Embryonic facial prominence (tissue), 1 donor: ENCODE data around the gene GPN2.
"Not testable (repeated sequence)": the region's sequence is repeated elsewhere in the genome, so short reads cannot be mapped to it uniquely, and the experiment has no call there.

Experiments used
- DNase-seq: peaks from one replicate; pipeline ENCODE4 v3.0.0-alpha.2; 2016; ENCODE audit errors: extremely low spot score

GPN2 gene

DNA sequence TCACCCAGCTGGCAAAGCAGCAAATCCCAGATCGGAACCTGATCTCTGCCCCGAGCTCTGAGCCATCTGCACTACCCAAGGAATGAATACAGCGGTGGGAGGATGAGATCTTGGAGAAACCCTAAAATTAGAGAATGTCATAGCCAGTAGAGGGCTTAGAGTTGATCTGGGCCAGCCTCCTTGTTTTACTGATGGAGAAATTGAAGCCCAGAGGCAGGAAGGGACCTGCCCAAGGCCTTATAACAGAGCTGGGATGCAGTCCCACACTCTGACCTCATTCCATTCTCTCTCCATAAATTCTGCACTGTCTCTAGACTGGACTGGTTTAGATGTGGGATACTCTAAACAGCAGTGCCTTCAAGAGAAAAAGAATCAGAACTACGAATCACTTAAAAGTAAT lies 31.9 kb downstream of the GPN2 start:
- DNase-seq = no peak

- no peak for DNase-seq
These were observed 32.5 kb downstream of the GPN2 start for GRCh38 chr1:26857473-26858060.

DNA sequence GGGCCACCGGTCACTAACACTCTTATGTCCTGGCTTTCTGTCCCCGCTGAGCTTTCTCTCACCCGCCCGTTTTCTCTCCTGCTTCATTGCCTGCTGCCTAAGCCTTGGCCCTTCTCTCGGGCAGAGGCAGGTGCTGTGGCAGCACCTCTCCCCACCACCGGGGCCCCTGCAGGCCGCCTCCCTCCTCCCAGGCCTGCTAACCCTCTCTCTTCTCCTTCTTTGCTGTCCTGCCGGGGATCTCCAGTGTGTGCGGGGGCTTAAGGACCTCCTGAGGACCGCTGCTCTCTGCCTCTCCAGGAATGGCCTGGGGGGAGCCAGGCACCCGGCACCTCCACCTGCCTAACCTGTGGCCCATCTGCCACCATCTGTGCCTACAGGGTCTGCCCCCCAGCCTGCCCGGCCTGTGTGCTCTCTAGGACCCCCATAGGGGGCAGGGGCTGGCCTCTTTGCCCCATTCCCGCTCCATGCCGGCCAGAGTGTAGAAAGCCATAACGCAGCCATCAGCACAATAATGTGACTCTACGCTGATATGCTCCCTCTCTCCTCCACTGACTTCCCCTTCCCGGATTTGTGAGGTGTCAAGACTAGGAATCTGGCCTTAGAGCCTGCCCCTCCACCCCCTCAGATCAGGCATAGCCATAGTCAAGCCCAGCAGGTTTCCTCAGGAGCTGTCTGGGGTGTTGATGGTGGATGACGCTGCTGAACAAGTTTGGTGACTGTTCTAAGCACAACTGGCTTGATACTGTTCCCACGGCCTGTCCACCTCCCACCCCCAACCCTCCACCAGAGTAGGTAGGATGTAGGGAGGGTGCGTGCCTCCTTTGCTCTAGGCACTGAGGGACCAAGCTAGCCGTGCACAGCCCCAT lies 33.2 kb downstream of the GPN2 start:
- DNase-seq = no peak

DNA sequence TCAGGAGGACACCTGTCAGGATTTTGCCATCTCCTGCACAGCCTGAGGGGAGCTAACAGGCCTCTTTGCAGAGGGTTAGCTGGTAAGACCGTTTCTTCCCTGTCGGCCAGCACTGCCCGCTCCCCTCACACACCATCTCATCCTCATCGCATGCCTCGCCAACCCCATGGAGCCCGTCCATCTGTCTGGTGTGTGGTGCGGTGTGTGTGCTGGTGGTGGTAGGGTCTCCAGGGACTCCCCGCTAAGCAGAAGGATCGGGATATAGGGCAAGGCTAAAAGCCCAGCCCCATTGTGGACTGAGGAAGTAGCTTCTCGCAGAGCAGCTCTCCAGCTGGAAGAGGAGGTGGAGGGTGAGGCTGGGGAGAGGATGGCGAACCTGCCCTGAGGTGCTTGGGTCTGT lies 33.9 kb downstream of the GPN2 start:
- no peak for DNase-seq

- no peak for DNase-seq
These were observed 34.4 kb downstream of the GPN2 start for GRCh38 chr1:26855636-26856035.

- DNase-seq = no peak
These were observed 35.2 kb downstream of the GPN2 start for GRCh38 chr1:26854906-26855305.

- DNase-seq = no peak
These were observed 36.5 kb downstream of the GPN2 start for GRCh38 chr1:26853600-26853999.

- DNase-seq = no peak
These were observed 36.9 kb downstream of the GPN2 start for GRCh38 chr1:26853156-26853555.

DNA sequence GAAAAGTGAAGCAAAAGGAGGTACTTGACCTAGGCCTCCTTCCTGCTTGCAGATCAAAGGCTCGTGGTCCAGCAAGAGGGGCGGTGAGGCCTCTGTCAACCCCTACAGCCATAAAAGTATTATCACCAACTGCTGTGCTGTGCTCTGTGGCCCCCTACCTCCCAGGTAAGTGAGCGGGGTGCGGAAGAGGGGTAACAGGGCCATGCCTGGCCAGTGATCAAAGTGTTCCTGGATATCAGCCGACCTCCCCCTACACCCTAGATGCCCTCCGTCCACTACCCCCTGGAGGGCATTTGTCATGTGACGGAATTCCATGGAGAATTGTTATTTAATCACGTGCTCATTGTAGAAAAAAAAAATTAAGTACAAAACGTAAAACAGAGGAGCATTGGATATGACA lies 37.4 kb downstream of the GPN2 start:
- DNase-seq = no peak

DNA sequence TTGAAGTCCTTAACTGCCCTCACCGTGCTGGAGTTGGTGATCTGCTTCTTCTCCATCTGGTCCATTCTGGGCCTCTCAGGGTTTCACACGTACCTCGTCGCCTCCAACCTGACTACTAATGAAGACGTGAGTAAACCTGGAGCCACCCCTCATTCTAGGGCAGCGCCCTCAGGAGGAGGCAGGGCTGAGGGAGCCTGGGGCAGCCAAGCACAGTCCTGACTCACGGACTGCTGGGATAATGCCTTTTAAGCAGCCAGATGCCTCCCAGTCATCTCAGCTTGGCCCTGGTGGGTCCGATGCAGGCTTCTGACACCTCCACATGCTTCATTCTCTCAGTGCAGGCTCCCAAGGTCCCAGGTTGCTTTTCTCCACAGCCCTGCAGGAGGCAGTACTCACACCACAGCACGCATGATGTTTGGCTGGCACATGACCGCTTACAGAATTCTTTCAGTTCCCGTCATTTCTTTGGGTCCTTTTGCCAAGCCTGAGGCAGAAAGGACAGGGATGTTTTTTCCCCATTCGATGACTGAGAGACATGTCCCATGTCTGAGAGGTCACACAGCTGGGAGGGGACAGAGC lies 38.9 kb downstream of the GPN2 start:
- no peak for DNase-seq

DNA sequence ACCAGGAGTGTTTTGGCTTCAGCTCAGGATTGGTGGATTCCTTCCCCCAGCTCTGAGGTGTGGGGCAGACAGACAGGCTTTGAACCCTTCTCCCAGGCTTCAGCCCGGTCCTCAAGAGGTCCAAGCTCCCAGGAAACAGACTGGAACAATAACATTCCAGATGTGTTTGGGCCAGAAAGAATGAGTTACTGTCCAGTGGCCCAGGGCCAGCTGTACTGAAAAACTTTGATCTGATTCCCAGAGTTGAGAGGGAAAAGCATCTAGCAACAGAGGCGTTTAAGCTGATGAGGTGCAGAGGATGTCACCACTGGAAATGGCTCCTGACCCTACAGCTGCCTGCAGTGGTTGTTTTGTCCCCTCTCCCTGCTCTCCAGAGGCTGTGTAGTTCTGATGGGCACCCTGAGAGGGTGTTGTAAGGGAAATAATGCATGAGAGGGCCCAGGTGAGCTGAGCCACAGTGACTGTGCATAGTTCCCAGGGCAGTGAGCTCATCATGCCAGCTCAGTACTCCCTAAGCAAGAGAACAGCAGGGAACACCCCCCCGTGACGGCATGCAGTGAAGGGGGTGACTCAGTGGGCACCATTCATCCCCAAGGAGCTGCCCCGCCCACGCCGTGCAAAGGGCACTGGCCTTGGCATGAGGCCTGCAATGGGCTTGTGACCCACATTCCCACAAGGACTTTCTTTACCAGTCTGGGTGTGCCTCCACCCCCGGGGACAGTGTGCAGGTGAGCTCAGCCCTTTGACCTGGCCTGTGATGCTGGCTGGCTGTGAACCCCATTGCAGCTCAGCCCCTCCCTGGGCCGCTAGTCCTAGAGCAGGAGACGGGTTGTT lies 40.9 kb downstream of the GPN2 start:
- no peak for DNase-seq

- no peak for DNase-seq
These were observed 41.6 kb downstream of the GPN2 start for GRCh38 chr1:26848499-26848898.

DNA sequence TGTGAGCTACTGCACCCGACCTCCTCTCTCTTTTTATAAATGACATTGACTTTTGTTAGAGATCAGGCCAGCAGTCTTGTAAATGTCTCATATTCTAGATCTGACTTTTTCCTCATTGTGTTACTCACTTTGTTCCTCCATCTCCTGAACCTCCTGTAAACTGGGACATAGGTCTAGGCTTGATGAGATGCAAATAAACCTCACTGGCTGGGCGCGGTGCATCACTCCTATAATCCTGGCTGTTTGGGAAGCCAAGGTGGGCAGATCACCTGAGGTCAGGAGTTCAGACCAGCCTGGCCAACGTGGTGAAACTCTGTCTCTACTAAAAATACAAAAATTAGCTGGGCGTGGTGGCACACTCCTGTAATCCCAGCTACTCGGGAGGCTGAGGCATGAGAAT lies 42.3 kb downstream of the GPN2 start:
- DNase-seq = not testable (repeated sequence)

- DNase-seq = no peak
These were observed 45.5 kb downstream of the GPN2 start for GRCh38 chr1:26844424-26845196.

- no peak for DNase-seq
These were observed 50.3 kb downstream of the GPN2 start for GRCh38 chr1:26839779-26840178.

GRCh38 chr1:26839339-26839722 lies 50.8 kb downstream of the GPN2 start:
- no peak for DNase-seq

DNA sequence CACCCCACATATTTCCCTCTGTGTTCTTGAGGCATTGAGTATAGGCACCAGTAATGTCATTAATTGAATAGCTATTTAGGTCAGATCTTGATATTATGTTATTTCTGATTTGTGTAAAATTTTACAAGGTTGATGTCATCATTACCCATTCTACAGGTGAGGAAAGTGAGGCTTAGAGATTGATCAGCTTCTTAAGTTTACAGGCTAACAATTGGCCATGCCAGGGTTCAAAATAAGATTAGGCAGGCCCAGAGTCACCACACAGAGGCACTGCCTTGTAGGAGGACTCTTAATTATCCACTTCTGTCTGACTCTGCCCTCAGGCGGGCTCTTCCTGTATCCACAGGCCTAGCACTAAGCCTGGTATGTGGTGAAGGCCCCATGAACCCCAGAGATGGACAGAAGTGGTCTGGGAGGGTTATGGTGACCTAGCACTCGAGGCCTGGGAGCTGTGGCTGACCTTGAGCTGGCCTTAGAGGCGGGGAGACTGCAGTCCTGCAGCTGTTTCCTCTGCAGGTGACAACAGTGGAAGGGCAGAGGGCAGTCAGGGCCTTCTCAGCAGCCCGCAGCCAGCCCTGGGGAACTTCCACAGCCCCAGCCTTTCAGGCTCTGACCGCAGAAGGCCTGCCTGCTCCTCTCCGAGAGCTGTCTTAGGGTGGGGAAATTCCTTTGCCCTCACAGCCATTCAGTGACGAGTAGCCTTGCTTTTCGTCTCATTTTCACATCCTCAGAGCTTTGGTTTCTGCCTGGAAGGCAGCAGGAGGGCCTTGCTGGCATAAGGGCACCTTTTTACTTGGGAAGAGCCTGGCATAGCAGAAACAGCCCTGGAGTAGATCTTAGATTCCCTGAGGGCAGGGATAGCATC lies 51.4 kb downstream of the GPN2 start:
- DNase-seq = no peak

GRCh38 chr1:26837665-26838064 lies 52.4 kb downstream of the GPN2 start:
- DNase-seq = not testable (repeated sequence)

GRCh38 chr1:26833432-26834405 lies 56.4 kb downstream of the GPN2 start:
- no peak for DNase-seq
